Endothelial cell of umbilical vein (primary cell): ENCODE data around the gene RTKN2. TPM values are rescaled to one million over a fixed set of nuclear protein-coding genes. Genes with fewer than 3 reads are reported as not detected.

Source experiments
- BruUV-seq: library from RNA; stranded (reverse); fragments of 400-500 nt; replicated peaks from 2 replicates; lab custom pipeline; 2021; lab: Mats Ljungman, UMichigan
- CTCF ChIA-PET: fragments of 300-600, 350-600 bp; sonication (Branson Sonifier 250); formaldehyde crosslinking; loops from one replicate; lab custom pipeline; 2021; ENCODE audit warnings: antibody characterized with exemption, inconsistent platforms; lab: Charles Lee
- POLR2A ChIA-PET: fragments of 300-600, 350-600 bp; sonication (Branson Sonifier 250); formaldehyde crosslinking; loops from one replicate; lab custom pipeline; 2021; ENCODE audit warnings: antibody characterized with exemption, inconsistent platforms; lab: Charles Lee
- DNase-seq: peaks from one replicate; pipeline ENCODE4 v3.0.0-alpha.2; 2011; ENCODE audit warnings: low read depth, low spot score
- FAIRE-seq: peaks from 2 replicates; lab custom pipeline; 2011; peaks lifted over from hg19 to GRCh38; lab: Jason Lieb, UNC
- H2AFZ ChIP-seq: 2 replicates; pipeline ENCODE4 v1.6.0; 2012; ENCODE audit warnings: low read depth, low read length, control low read depth, inconsistent platforms
- H3K27ac ChIP-seq: 2 replicates; pipeline ENCODE4 v1.5.1; 2011; ENCODE audit warnings: low read depth, mild to moderate bottlenecking, control low read depth, low read length, moderate library complexity; ENCODE audit not compliant: insufficient read depth
- H3K27me3 ChIP-seq, 2 experiments: 2 replicates each; pipeline versions ENCODE4 v1.6.0 to v1.6.1; 2011; ENCODE audit warnings: low read length in 2 of 2, mixed read lengths in 1 of 2; ENCODE audit not compliant: control insufficient read depth in 2 of 2, insufficient read depth in 2 of 2
- H3K36me3 ChIP-seq, 2 experiments: 2 replicates in 1 of 2; 3 replicates in 1 of 2; pipeline ENCODE4 v1.5.1; 2011; ENCODE audit warnings: low read length in 2 of 2, mild to moderate bottlenecking in 1 of 2, moderate library complexity in 1 of 2; ENCODE audit not compliant: control insufficient read depth in 2 of 2, insufficient read depth in 2 of 2; ENCODE audit errors: extremely low read depth in 1 of 2
- H3K4me1 ChIP-seq: 3 replicates; pipeline ENCODE4 v1.5.1; 2011; ENCODE audit warnings: mild to moderate bottlenecking, low read length; ENCODE audit not compliant: control insufficient read depth, insufficient read depth; ENCODE audit errors: extremely low read depth
- H3K4me2 ChIP-seq: 2 replicates; pipeline ENCODE4 v1.6.1; 2011; ENCODE audit warnings: low read length, control low read depth, mixed read lengths; ENCODE audit not compliant: insufficient read depth
- H3K4me3 ChIP-seq, 3 experiments: fragments of 200-600 bp in 1 of 3; sonication (generic), shearing (Covaris generic) in 1 of 3; replicated peaks in 1 of 3; 2 replicates each; pipeline ENCODE4 v1.5.1; 2011 to 2016; ENCODE audit warnings: control low read depth in 3 of 3, low read length in 3 of 3, mild to moderate bottlenecking in 2 of 3, inconsistent platforms in 1 of 3, low read depth in 1 of 3, moderate library complexity in 1 of 3; ENCODE audit not compliant: insufficient read depth in 1 of 3
- H3K79me2 ChIP-seq: 2 replicates; pipeline ENCODE4 v1.6.0; 2012; ENCODE audit warnings: low read length, inconsistent platforms; ENCODE audit not compliant: control insufficient read depth, insufficient read depth
- H3K9ac ChIP-seq: replicated peaks from 2 replicates; pipeline ENCODE3; 2011; ENCODE audit warnings: low read length, control low read depth; ENCODE audit not compliant: insufficient read depth; ENCODE audit errors: extremely low read depth
- H3K9me1 ChIP-seq: replicated peaks from 3 replicates; pipeline ENCODE4 v1.6.0; 2011; ENCODE audit warnings: mild to moderate bottlenecking, low read length; ENCODE audit not compliant: control insufficient read depth, insufficient read depth; ENCODE audit errors: extremely low read depth
- H3K9me3 ChIP-seq: replicated peaks from 2 replicates; pipeline ENCODE4 v1.5.1; 2012; ENCODE audit warnings: low read length, inconsistent platforms; ENCODE audit not compliant: control insufficient read depth, insufficient read depth
- H4K20me1 ChIP-seq: replicated peaks from 2 replicates; pipeline ENCODE3; 2011; ENCODE audit warnings: mild to moderate bottlenecking, low read length; ENCODE audit not compliant: control insufficient read depth, insufficient read depth; ENCODE audit errors: extremely low read depth
- EZH2 ChIP-seq: IDR thresholded peaks from 2 replicates; pipeline ENCODE4 v1.6.1; 2012; ENCODE audit warnings: borderline replicate concordance, low read depth, mild to moderate bottlenecking, moderate library complexity, low read length, inconsistent platforms; ENCODE audit not compliant: severe bottlenecking
- FOS ChIP-seq: IDR thresholded peaks from 2 replicates; pipeline ENCODE4 v1.6.1; 2011; ENCODE audit warnings: mild to moderate bottlenecking, low read length, moderate library complexity, borderline replicate concordance; ENCODE audit not compliant: insufficient read depth
- GATA2 ChIP-seq: IDR thresholded peaks from 2 replicates; pipeline ENCODE4 v1.7.0; 2011; ENCODE audit warnings: low read depth, mild to moderate bottlenecking, moderate library complexity, mixed read lengths, low read length; ENCODE audit not compliant: insufficient read length, insufficient read depth
- JUN ChIP-seq: IDR thresholded peaks from 2 replicates; pipeline ENCODE4 v1.6.1; 2011; ENCODE audit warnings: borderline replicate concordance, low read depth; ENCODE audit not compliant: insufficient read length, insufficient read depth
- MYC ChIP-seq: IDR thresholded peaks from one replicate; pipeline ENCODE4 v1.6.1; 2011; ENCODE audit warnings: mild to moderate bottlenecking, low read depth, low read length
- POLR2A ChIP-seq: IDR thresholded peaks from 2 replicates; pipeline ENCODE4 v1.6.1; 2012; ENCODE audit warnings: low read depth, mild to moderate bottlenecking, control low read depth, low read length
- POLR2AphosphoS5 ChIP-seq: IDR thresholded peaks from 2 replicates; pipeline ENCODE4 v1.6.1; 2012; ENCODE audit warnings: low read depth, mild to moderate bottlenecking, control low read depth, low read length, moderate library complexity; ENCODE audit not compliant: insufficient read depth
- dilution Hi-C: fragments of 300-500 bp; cut with MboI; formaldehyde crosslinking; loops from one replicate; pipeline ENCODE4 v1.15.0; 2019; ENCODE audit warnings: low sequenced_read_pairs; ENCODE audit not compliant: extremely low pct_ligation_motif_present
- intact Hi-C: fragments of 100-400 bp; cut with micrococcal nuclease; formaldehyde crosslinking; loops from one replicate; pipeline ENCODE4 v1.10.0; 2022
- polyA plus RNA-seq, 4 experiments: library from polyadenylated mRNA; depleted of rRNA in 3 of 4; stranded (reverse) in 3 of 4; unstranded in 1 of 4; fragments of >200 nt; gene quantifications; 2 replicates each; pipeline versions ENCODE4 v1.2.1 to v1.2.3, GENCODE V29; 2011 to 2012; ENCODE audit warnings: missing spikeins in 1 of 4
- total RNA-seq: library from RNA; stranded (reverse); gene quantifications from 2 replicates; pipeline ENCODE4 v1.2.3, GENCODE V29; 2021
- TF ChIP-seq, protein P1 (sequence below): IDR thresholded peaks from 2 replicates; pipeline ENCODE4 v1.6.1; 2011; ENCODE audit not compliant: insufficient read depth, insufficient read length
- TF ChIP-seq, protein P2 (sequence below), 2 donors: IDR thresholded peaks; 1 replicate in 1 of 2; 2 replicates in 1 of 2; pipeline ENCODE4 v1.5.1; 2011; ENCODE audit warnings: low read length in 2 of 2, mild to moderate bottlenecking in 2 of 2, moderate library complexity in 2 of 2, control low read depth in 1 of 2, inconsistent platforms in 1 of 2, low read depth in 1 of 2; ENCODE audit not compliant: insufficient read depth in 1 of 2; ENCODE audit errors: extremely low read depth in 1 of 2

Gene RTKN2
- total and polyA plus RNA-seq, 2 donors (not counting 3 experiments of a cell fraction or from before 2014, with no cell fraction given) = 0.65 to 4.8 TPM

DNA sequence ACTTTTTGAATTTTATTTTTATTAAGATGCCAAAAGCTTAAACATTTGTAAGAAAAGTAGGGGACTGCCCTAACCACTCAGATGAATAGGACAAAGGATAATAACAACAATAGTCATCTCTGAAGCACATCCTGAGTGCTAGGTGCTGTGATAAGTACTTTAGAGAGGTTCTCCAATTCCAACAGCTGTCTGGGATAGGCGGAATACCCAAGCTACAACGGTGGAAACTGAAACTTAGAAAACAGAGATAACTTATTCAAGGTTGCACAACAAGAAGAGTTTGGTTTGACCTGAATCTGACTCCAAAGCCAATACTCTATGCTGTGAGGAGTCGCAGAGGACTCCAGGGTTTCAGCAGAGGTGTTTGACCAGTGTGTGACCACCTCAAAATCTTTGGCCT lies 2.0 kb downstream of the RTKN2 start:
- dilution Hi-C loops (no loop called here), intact Hi-C loops (loop anchor here (5.0 kb wide), 3 partner anchors 326 to 891 kb away; partner anchors contain the start of gene EGR2)
- Histone ChIP-seq H3K4me3 (no peak overlapping the region), H3K27ac (no peak overlapping the region), H3K79me2 (no peaks in the 10 kb centered on the region), H3K9me3 (no peaks in the 10 kb centered on the region), H3K4me2 (peak overlapping the region; percentile 25), H3K9ac (no peak overlapping the region), H3K9me1 (no peaks in the 10 kb centered on the region), H3K27me3 (peaks cover 0 to 2% of the 10 kb centered on the region in 2 experiments), H4K20me1 (no peaks in the 10 kb centered on the region), H3K36me3 (no peaks in the 10 kb centered on the region), H2AFZ (no peak overlapping the region), H3K4me1 (peaks cover 11% of the 10 kb centered on the region)
- no peak for DNase-seq
- no peak for FAIRE-seq
- ChIA-PET POLR2A (no interaction called here), CTCF (interaction anchor here (0.6 to 3.5 kb wide), 6 partner anchors 11 to 505 kb away, joined by 3 to 40 read pairs (median 4); no protein-coding TSS in a partner anchor)
- TF ChIP-seq POLR2A (no peak), GATA2 (peak; percentile 25), FOS (no peak), MYC (no peak), EZH2 (no peak)
- TF ChIP-seq, protein P1, sequence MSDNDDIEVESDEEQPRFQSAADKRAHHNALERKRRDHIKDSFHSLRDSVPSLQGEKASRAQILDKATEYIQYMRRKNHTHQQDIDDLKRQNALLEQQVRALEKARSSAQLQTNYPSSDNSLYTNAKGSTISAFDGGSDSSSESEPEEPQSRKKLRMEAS = no peak
- no TSS peak for BruUV-seq

DNA sequence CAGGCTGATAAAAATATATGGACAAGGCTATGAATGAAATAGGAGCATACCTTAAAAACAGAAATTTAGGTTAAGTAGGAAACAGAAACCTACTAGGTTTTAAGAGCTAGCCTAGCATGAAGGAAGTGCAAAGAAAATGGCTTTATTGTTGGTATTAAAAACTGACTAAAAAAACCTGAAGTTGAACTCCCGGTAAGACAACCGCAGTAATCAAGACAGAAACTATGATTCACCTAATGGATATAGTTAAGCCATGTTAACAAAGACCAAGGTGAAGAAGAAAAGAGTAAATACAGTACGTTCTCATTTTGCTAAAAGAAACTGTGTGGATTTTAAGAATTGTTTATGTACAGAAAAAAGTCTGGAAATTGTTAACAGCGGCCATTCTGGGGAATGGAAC lies 2.5 kb downstream of the RTKN2 start:
- no peaks in the 10 kb centered on the region for H3K9me3 ChIP-seq
- DNase-seq (no peak), FAIRE-seq (no peak)
- no peak overlapping the region for H3K9ac ChIP-seq
- H2AFZ ChIP-seq = no peak overlapping the region
- POLR2A ChIA-PET = no interaction called here
- intact Hi-C loops = loop anchor here (5.0 kb wide), 3 partner anchors 326 to 891 kb away; partner anchors contain the start of gene EGR2
- TF ChIP-seq MYC = no peak
- TF ChIP-seq, protein P1 = no peak
- no peak for TF ChIP-seq POLR2A
- no peak for TF ChIP-seq POLR2AphosphoS5
- no peak for TF ChIP-seq FOS
- TF ChIP-seq, protein P2, sequence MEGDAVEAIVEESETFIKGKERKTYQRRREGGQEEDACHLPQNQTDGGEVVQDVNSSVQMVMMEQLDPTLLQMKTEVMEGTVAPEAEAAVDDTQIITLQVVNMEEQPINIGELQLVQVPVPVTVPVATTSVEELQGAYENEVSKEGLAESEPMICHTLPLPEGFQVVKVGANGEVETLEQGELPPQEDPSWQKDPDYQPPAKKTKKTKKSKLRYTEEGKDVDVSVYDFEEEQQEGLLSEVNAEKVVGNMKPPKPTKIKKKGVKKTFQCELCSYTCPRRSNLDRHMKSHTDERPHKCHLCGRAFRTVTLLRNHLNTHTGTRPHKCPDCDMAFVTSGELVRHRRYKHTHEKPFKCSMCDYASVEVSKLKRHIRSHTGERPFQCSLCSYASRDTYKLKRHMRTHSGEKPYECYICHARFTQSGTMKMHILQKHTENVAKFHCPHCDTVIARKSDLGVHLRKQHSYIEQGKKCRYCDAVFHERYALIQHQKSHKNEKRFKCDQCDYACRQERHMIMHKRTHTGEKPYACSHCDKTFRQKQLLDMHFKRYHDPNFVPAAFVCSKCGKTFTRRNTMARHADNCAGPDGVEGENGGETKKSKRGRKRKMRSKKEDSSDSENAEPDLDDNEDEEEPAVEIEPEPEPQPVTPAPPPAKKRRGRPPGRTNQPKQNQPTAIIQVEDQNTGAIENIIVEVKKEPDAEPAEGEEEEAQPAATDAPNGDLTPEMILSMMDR (IDR thresholded peaks at IDR 0.05; ENCODE audit: extremely low read depth in 1 of 2, insufficient read depth in 1 of 2, low read depth in 1 of 2, low read length in 2 of 2) = no peak
- TF ChIP-seq EZH2 = no peak
- TF ChIP-seq JUN = no peak
- TF ChIP-seq GATA2 = no peak
- no TSS peak for BruUV-seq
- no peaks in the 10 kb centered on the region for H4K20me1 ChIP-seq
- dilution Hi-C loops = no loop called here
- H3K4me2 ChIP-seq = no peak overlapping the region
- H3K4me3 ChIP-seq = no peak overlapping the region
- H3K27me3 ChIP-seq = peaks cover 0 to 2% of the 10 kb centered on the region in 2 experiments
- peaks cover 11% of the 10 kb centered on the region for H3K4me1 ChIP-seq
- H3K9me1 ChIP-seq = no peaks in the 10 kb centered on the region
- no peak overlapping the region for H3K27ac ChIP-seq
- CTCF ChIA-PET = interaction anchor here (0.6 to 3.5 kb wide), 8 partner anchors 10 to 818 kb away, joined by 3 to 40 read pairs (median 7); no protein-coding TSS in a partner anchor
- no peaks in the 10 kb centered on the region for H3K79me2 ChIP-seq
- no peaks in the 10 kb centered on the region for H3K36me3 ChIP-seq
